GM18858 (cell line): ENCODE results near the gene PERP.
"Not testable (repeated sequence)": the region's sequence is repeated elsewhere in the genome, so short reads cannot be mapped to it uniquely, and the experiment has no call there.

Source experiments
- ATAC-seq: cut with Tn5 transposase; IDR thresholded peaks from one replicate; pipeline ENCODE4 v1.9.1; 2021; ENCODE audit not compliant: unreplicated experiment

PERP gene

GRCh38 chr6:138107078-138107751 is at the start of gene PERP:
Gene PERP, minus strand, starts transcription at chr6:138107419. Its CDS starts 79 bp downstream, at chr6:138107340.
- ATAC-seq = peak; percentile 38

GRCh38 chr6:138155443-138155842 is 48.2 kb upstream of the PERP start:
- ATAC-seq = no peak

DNA sequence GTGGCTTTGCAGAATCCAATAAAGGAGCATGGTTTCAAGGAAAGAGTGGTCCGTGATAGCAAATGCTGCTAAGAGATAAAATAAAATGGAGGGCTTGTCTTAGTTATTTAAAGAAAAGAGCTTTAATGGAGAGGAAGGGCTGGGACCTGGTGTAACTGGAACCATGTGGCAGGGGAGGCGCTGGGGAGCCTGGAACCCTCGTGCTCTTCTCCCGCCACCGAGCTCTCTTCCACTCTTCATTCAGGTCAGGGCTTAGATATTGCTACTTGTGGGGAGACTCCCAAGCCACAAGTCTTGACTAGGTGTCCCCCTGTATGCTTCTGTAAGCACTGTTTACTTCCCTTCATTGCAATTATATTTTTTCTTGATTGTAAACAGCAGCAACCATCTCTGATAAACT is 39.3 kb upstream of the PERP start:
- no peak for ATAC-seq

DNA sequence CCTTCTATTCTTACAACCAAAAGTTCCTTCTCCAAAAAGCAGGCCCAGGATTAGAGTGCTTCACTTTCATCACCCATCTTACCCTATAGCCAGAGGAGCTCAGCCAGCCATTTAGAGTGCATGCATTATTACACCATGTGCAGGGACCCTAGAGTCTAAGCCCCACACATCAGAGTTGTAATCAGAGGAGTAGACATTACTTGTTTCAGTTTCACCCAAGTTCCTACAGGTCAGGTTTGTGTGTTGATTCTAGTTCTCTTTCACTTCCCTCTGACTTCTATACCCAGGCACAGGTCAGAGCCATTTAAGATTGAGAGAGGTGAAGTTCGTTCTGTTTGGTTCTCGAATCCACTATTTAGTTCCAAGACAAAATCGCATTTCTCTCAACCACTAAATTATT is 38.2 kb upstream of the PERP start:
- ATAC-seq = no peak

- ATAC-seq = no peak
Observed at GRCh38 chr6:138142806-138143205, 35.6 kb upstream of the PERP start.

- no peak for ATAC-seq
Observed at GRCh38 chr6:138129190-138129589, 22.0 kb upstream of the PERP start.

GRCh38 chr6:138128096-138128495 is 20.9 kb upstream of the PERP start:
- ATAC-seq = no peak

- no peak for ATAC-seq
Observed at GRCh38 chr6:138124096-138124495, 16.9 kb upstream of the PERP start.

- ATAC-seq = no peak
Observed at GRCh38 chr6:138119976-138120375, 12.8 kb upstream of the PERP start.

DNA sequence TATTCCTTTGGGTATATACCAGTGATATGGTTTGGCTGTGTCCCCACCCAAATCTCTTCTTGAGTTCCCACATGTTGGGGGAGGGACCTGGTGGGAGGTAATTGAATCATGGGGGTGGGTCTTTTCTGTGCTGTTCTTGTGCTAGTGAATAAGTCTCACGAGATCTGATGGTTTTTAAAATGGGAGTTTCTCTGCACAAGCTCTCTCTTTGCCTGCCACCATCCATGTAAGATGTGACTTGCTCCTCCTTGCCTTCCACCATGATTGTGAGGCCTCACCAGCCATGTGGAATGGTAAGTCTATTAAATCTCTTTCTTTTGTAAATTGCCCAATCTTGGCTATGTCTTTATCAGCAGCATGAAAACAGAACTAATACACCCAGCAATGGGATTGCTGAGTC is 12.0 kb upstream of the PERP start:
- ATAC-seq = not testable (repeated sequence)

- no peak for ATAC-seq
Observed at GRCh38 chr6:138117376-138117914, 10.2 kb upstream of the PERP start.

- ATAC-seq = no peak
Observed at GRCh38 chr6:138116661-138116999, 9.4 kb upstream of the PERP start.

GRCh38 chr6:138115877-138116660 is 8.8 kb upstream of the PERP start:
- ATAC-seq = peak; percentile 72

DNA sequence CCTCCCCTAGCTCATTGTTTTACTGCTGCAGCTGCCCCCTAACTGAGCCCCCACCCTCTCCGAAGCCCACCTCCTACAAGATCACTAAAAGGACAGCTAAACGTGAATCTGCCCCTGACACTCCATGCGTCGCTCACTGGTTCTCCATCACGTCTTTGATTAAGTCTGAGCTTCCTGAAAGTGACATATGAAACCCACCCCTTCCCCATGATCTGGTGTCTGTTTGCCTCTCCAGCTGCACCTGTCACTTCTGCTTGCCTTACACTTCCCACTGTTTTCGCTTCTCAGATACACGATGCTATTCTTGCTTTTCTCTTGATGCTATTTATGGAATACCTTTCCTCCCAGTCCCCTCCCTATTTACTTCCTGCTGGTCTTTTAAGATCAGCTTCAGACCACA is 8.0 kb upstream of the PERP start:
- no peak for ATAC-seq

DNA sequence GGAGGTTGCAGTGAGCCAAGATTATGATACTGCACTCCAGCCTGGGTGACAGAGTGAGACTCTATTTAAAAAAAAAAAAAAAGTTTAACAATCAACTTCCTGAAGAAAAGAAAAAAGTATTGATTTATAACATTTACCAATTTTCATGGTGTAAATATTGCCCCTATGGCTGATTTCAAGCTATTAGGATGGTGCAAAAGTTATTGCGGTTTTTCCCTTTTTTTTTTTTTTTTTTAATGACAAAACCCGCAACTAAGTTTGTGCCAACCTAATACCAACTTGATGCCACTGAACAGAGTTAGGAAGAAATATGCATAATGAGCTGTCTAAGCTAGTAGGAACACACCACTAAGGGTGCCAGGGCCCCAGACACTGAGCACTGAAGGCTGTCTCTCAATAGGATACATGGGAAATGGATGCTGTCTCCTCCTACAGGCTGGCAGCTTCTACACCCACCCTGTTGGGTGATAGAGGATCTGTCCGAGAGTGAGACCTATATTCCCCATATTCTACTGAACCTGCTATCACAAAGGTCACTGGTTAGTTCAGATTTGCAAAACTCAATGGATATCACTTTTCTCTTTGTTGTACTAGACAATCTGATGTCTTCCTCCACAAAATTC is 6.5 kb upstream of the PERP start:
- no peak for ATAC-seq

GRCh38 chr6:138110229-138110628 is 3.0 kb upstream of the PERP start:
- ATAC-seq = no peak

DNA sequence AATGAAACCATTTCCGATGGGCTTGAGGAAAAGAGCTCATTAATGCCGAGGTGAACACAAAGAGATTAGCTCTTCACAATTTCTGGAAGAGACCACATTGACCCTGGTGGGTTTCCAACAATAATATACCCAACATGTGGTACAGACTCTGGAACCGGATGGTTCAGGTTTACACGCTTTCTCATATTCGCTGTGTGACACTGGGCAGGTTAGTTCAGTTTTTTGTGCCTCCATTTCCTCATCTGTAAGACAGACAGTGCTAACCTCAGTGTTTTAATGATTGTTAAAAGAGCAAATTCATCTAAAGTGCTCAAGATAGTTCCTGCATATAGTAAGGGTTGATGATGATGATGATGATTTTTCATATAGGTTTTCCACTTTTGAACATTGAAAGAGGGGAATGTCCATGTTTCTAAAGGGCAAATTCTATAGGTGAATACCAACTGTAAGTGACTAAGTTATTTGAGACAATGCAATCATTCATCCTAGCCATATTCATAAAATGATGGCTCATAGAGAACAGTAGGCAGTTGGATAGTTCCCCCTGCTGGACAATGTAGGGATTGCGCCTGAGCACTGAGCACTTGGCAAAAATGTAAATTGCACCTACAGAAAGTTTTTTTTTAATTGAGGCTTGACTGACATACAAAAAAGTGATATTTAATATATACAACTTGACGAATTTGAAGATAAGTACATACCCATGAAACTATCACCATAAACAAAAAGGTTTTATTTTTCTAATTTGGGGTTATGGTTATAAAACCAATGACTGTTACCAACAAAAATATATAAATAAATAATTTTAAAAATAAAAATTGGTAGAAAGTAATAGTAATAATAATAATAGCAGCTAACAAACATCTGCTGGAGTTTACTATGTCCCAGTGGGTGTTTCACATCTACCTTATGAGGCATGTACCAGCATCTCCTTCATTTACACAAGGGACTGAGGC is 2.1 kb upstream of the PERP start:
- ATAC-seq = peak; percentile 40

DNA sequence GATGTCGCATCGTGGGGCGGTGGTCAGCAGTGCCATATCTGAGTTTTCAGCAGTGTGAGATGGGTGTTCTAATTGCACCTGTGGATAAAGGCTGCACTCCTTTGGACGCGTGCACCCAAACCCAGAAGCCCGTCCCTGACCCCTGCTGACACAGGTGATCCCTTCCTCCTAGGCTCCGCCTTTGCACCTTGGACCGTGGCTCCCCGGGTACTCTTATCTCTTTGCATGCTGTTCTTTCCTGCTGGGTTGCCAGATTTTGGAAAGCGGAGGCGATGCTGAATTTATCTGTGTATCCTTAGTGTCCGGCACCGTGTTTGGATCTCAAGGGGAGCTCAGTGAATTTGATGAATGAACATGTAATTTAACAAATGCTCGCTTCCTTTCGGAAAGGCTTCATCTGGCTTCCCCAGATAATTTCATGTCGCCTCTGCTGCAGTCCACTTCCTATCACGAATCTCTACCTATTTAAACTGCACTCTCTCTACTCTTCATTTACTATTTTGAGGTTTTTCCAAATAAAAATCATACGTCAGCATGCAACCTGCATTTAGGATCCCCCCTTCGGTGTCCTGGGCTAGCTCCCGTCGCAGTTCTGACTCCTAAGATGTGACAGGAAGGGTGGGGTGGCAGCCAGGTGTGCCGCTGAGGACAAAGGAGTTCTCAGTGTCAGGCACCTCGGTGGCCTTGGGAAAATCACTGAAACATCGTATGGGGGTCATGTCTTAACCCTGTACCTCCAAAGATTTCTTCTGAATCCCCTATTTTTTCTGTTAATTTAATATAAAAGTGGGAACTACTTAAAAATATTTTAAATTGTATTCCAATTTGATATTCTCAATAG is 753 bp upstream of the PERP start:
- ATAC-seq = no peak

GRCh38 chr6:138106665-138107077 is 548 bp downstream of the PERP start:
- no peak for ATAC-seq
